ENCODE results near the gene MAGOH. TPM values are rescaled to one million over a fixed set of nuclear protein-coding genes. Genes with fewer than 3 reads are reported as not detected.

The MAGOH gene
- total and polyA plus RNA-seq, 2 of the 13 experiments (the other 11 are each of a cell fraction or from before 2014, with no cell fraction given) = 24.1 to 87.0 TPM

GRCh38 chr1:53273526-53273925 lies 35.2 kb upstream of the MAGOH start:
- in situ Hi-C loops (cut with HindIII; ENCODE audit: extremely low pct_ligation_motif_present, low pct_unique_long_range_greater_than_20kb) = no loop called here
- intact Hi-C loops (cut with micrococcal nuclease; ENCODE audit: unreplicated experiment) = no loop called here
- no peaks in the 10 kb centered on the region for H3K27me3 ChIP-seq (ENCODE audit: control insufficient read depth in 1 of 2, insufficient read depth in 2 of 2, low read length in 2 of 2)
- POLR2A ChIA-PET = no interaction called here
- no peak overlapping the region for H3K4me3 ChIP-seq (replicated peaks in 1 of 3; ENCODE audit: insufficient read depth in 1 of 3, low read depth in 2 of 3, low read length in 3 of 3)
- no peaks in the 10 kb centered on the region for H4K20me1 ChIP-seq (ENCODE audit: insufficient read depth, low read length)
- no peaks in the 10 kb centered on the region for H3K9me3 ChIP-seq (ENCODE audit: low read length)
- 100% methylated on average over 2 of the region's 2 CpGs for WGBS (ENCODE audit: low lambda C conversion rate)
- FAIRE-seq (no peak), ATAC-seq (no peak), DNase-seq (ENCODE audit: low spot score) (no peak)
- peaks cover 6 to 20% of the 10 kb centered on the region in 2 experiments for H3K36me3 ChIP-seq (replicated peaks in 1 of 2; ENCODE audit: control insufficient read depth in 1 of 2, insufficient read depth in 2 of 2, low read length in 2 of 2)
- H3K4me2 ChIP-seq (ENCODE audit: low read depth, low read length) = no peak overlapping the region
- BruUV-seq (replicated peaks) = no TSS peak
- no peak overlapping the region for H3K9ac ChIP-seq (ENCODE audit: insufficient read depth, low read depth, low read length)
- no peak overlapping the region for H3K27ac ChIP-seq (ENCODE audit: extremely low read length, insufficient read depth, low read length)
- no peaks in the 10 kb centered on the region for H3K79me2 ChIP-seq (ENCODE audit: insufficient read depth, low read length)
- H3K4me1 ChIP-seq (ENCODE audit: insufficient read depth, low read length) = no peaks in the 10 kb centered on the region
- CTCF ChIA-PET (ENCODE audit: low intra/inter-chr PET ratio, low total read pairs) = no interaction called here
- TF ChIP-seq HOXA9 (CRISPR knock-in tag; IDR thresholded peaks at IDR 0.05; ENCODE audit: borderline replicate concordance) (no peak), ZEB1 (IDR thresholded peaks at IDR 0.05; ENCODE audit: insufficient replicate concordance, low read depth) (no peak), RORA (CRISPR knock-in tag; IDR thresholded peaks at IDR 0.05) (no peak), CHD2 (IDR thresholded peaks at IDR 0.05; ENCODE audit: low read depth, low read length) (no peak), TSC22D2 (CRISPR knock-in tag; IDR thresholded peaks at IDR 0.05; ENCODE audit: borderline replicate concordance) (no peak), BATF2 (CRISPR knock-in tag; IDR thresholded peaks at IDR 0.05) (no peak), ZNF619 (CRISPR knock-in tag; IDR thresholded peaks at IDR 0.05) (no peak), RBM22 (optimal IDR thresholded peaks at IDR 0.05; ENCODE audit: low read length) (no peak), MYC (CRISPR knock-in tag; IDR thresholded peaks at IDR 0.05; ENCODE audit: borderline replicate concordance) (no peak), ZNF3 (CRISPR knock-in tag; IDR thresholded peaks at IDR 0.05) (no peak)
- TF ChIP-seq, protein P1, sequence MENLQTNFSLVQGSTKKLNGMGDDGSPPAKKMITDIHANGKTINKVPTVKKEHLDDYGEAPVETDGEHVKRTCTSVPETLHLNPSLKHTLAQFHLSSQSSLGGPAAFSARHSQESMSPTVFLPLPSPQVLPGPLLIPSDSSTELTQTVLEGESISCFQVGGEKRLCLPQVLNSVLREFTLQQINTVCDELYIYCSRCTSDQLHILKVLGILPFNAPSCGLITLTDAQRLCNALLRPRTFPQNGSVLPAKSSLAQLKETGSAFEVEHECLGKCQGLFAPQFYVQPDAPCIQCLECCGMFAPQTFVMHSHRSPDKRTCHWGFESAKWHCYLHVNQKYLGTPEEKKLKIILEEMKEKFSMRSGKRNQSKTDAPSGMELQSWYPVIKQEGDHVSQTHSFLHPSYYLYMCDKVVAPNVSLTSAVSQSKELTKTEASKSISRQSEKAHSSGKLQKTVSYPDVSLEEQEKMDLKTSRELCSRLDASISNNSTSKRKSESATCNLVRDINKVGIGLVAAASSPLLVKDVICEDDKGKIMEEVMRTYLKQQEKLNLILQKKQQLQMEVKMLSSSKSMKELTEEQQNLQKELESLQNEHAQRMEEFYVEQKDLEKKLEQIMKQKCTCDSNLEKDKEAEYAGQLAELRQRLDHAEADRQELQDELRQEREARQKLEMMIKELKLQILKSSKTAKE (CRISPR knock-in tag; IDR thresholded peaks at IDR 0.05; ENCODE audit: borderline replicate concordance) = no peak
- TF ChIP-seq, protein P2, sequence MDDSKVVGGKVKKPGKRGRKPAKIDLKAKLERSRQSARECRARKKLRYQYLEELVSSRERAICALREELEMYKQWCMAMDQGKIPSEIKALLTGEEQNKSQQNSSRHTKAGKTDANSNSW (CRISPR knock-in tag; IDR thresholded peaks at IDR 0.05; ENCODE audit: borderline replicate concordance) = no peak
- TF ChIP-seq, protein P3, sequence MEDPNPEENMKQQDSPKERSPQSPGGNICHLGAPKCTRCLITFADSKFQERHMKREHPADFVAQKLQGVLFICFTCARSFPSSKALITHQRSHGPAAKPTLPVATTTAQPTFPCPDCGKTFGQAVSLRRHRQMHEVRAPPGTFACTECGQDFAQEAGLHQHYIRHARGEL (CRISPR knock-in tag; IDR thresholded peaks at IDR 0.05) = no peak
- no peak overlapping the region for H2AFZ ChIP-seq (ENCODE audit: low read length)

Measured in HepG2 (cell line).